Smooth muscle cell (in vitro differentiated cells): ENCODE measurements around the gene MCC. TPM values are rescaled to one million over a fixed set of nuclear protein-coding genes. Genes with fewer than 3 reads are reported as not detected.

Source experiments
- DNase-seq: peaks from one replicate; lab custom pipeline; 2025; ENCODE audit not compliant: unreplicated experiment; lab: John Stamatoyannopoulos, UW
- H2AFZ ChIP-seq: fragments of 200-600 bp; sonication (generic); 2 replicates; pipeline ENCODE4 v1.6.0; 2016; ENCODE audit warnings: antibody characterized with exemption, low read depth, mild to moderate bottlenecking
- H3F3A ChIP-seq: fragments of 200-600 bp; sonication (generic); 2 replicates; pipeline ENCODE4 v1.6.0; 2017; ENCODE audit warnings: antibody characterized with exemption, low read depth
- H3K27ac ChIP-seq: fragments of 200-600 bp; sonication (generic); 2 replicates; pipeline ENCODE4 v1.5.1; 2016; ENCODE audit warnings: low read depth, mild to moderate bottlenecking
- H3K27me3 ChIP-seq: fragments of 200-600 bp; sonication (generic); 2 replicates; pipeline ENCODE4 v1.6.1; 2016; ENCODE audit warnings: low read depth, mild to moderate bottlenecking
- H3K36me3 ChIP-seq: fragments of 200-600 bp; sonication (generic); 2 replicates; pipeline ENCODE4 v1.5.1; 2016; ENCODE audit warnings: low read depth
- H3K4me1 ChIP-seq: fragments of 200-600 bp; sonication (generic); 2 replicates; pipeline ENCODE4 v1.5.1; 2016; ENCODE audit warnings: low read depth
- H3K4me2 ChIP-seq: fragments of 200-600 bp; sonication (generic); 2 replicates; pipeline ENCODE4 v1.6.0; 2016; ENCODE audit warnings: mild to moderate bottlenecking
- H3K4me3 ChIP-seq: fragments of 200-600 bp; sonication (generic); 2 replicates; pipeline ENCODE4 v1.5.1; 2016; ENCODE audit warnings: mild to moderate bottlenecking
- H3K79me2 ChIP-seq: fragments of 200-600 bp; sonication (generic); 2 replicates; pipeline ENCODE4 v1.6.0; 2016; ENCODE audit warnings: low read depth, mild to moderate bottlenecking
- H3K9ac ChIP-seq: fragments of 200-600 bp; sonication (generic); 2 replicates; pipeline ENCODE4 v1.6.0; 2016; ENCODE audit warnings: low read depth
- H3K9me3 ChIP-seq: fragments of 200-600 bp; sonication (generic); replicated peaks from 2 replicates; pipeline ENCODE4 v1.5.1; 2016; ENCODE audit warnings: low read depth
- H4K20me1 ChIP-seq: fragments of 200-600 bp; sonication (generic); 2 replicates; pipeline ENCODE4 v1.6.0; 2016; ENCODE audit warnings: low read depth
- WGBS: methylation state at CpG from one replicate; pipeline ENCODE4 v1.1.7; 2016; ENCODE audit warnings: low lambda C conversion rate; 5-methylcytosine and 5-hydroxymethylcytosine counted together
- polyA plus RNA-seq: library from polyadenylated mRNA; unstranded; fragments of >200 nt; fragmentation: Nextera tagmentation; extraction: Ambion mirVana; gene quantifications from 2 replicates; pipeline ENCODE4 v1.2.1, GENCODE V29; 2016
- total RNA-seq: library from RNA; depleted of rRNA; stranded (reverse); fragments of >200 nt; gene quantifications from 2 replicates; pipeline ENCODE4 v1.2.3, GENCODE V29; 2014
- TF ChIP-seq, protein P1 (sequence below): fragments of 200-600 bp; sonication (generic); IDR thresholded peaks from 2 replicates; pipeline ENCODE4 v1.5.1; 2017; ENCODE audit warnings: borderline replicate concordance, mild to moderate bottlenecking, antibody characterized with exemption; ENCODE audit not compliant: insufficient read depth, poor library complexity, severe bottlenecking

MCC gene
- total and polyA plus RNA-seq, 2 experiments from 2014 or later = 5.8 to 19.2 TPM

DNA sequence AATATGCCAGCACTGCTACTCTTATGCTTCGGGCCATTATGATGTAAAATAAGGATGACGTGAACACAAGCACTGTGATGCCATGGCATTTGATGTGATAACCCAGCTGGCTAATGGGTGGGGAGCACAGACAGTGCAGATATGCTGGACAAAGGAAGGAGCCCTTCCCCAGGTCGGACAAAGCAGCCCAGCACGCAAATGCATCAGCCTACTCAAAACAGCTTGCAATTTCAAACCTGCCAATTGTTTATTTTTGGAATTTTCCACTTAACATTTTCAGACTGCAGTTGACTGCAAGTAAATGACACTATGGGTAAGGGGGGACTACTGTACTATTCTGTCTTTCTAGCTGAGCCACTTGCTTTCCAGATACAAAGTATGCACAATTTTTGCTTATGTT is 330.4 kb downstream of the MCC start:
- Histone ChIP-seq H3K27ac (no peak overlapping the region), H3K9me3 (no peaks in the 10 kb centered on the region), H3K4me2 (no peak overlapping the region), H3F3A (no peaks in the 10 kb centered on the region), H2AFZ (no peak overlapping the region), H4K20me1 (no peaks in the 10 kb centered on the region), H3K4me3 (no peak overlapping the region), H3K36me3 (no peaks in the 10 kb centered on the region), H3K4me1 (peaks cover 5% of the 10 kb centered on the region), H3K9ac (no peak overlapping the region), H3K79me2 (peaks cover 5% of the 10 kb centered on the region), H3K27me3 (no peaks in the 10 kb centered on the region)
- TF ChIP-seq, protein P1, sequence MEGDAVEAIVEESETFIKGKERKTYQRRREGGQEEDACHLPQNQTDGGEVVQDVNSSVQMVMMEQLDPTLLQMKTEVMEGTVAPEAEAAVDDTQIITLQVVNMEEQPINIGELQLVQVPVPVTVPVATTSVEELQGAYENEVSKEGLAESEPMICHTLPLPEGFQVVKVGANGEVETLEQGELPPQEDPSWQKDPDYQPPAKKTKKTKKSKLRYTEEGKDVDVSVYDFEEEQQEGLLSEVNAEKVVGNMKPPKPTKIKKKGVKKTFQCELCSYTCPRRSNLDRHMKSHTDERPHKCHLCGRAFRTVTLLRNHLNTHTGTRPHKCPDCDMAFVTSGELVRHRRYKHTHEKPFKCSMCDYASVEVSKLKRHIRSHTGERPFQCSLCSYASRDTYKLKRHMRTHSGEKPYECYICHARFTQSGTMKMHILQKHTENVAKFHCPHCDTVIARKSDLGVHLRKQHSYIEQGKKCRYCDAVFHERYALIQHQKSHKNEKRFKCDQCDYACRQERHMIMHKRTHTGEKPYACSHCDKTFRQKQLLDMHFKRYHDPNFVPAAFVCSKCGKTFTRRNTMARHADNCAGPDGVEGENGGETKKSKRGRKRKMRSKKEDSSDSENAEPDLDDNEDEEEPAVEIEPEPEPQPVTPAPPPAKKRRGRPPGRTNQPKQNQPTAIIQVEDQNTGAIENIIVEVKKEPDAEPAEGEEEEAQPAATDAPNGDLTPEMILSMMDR = no peak
- no peak for DNase-seq
- 91% methylated on average over 4 of the region's 4 CpGs for WGBS

DNA sequence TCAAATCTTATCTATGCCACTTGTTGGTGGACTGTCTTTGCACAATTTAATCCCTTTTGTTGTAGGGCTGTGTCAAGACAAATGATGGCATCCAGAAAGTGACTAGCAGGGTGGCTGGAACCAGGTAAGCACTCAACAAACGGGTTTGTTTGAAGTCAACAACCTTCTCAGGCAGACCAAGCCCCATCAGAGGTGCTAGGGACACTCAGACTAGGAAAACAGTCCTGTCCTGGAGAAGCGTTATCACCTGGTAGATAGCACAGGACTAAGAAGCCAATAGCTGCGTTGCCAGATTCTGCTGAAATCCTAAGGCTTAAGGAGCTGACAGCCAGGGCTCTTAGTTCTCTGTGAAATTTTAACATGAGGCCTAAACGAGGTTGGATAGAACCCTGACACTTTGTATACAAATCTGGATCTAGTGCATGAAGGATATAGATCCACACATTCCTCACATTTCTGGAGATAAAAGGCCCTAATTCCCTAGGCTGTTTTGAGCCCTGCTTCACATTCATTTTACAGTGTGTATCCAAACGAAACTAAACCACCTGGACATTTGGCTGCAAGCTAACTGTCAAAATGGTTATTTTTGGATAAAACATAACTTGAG is 331.9 kb downstream of the MCC start:
- H3F3A ChIP-seq = no peaks in the 10 kb centered on the region
- no peaks in the 10 kb centered on the region for H3K9me3 ChIP-seq
- no peaks in the 10 kb centered on the region for H3K79me2 ChIP-seq
- WGBS = 27% methylated on average over 5 of the region's 5 CpGs
- no peaks in the 10 kb centered on the region for H3K27me3 ChIP-seq
- H3K4me1 ChIP-seq = peaks cover 5% of the 10 kb centered on the region
- H3K27ac ChIP-seq = no peak overlapping the region
- H3K36me3 ChIP-seq = no peaks in the 10 kb centered on the region
- no peak for DNase-seq
- no peak overlapping the region for H2AFZ ChIP-seq
- H3K4me2 ChIP-seq = no peak overlapping the region
- H3K4me3 ChIP-seq = no peak overlapping the region
- TF ChIP-seq, protein P1 = no peak
- H3K9ac ChIP-seq = no peak overlapping the region
- H4K20me1 ChIP-seq = no peaks in the 10 kb centered on the region

GRCh38 chr5:113153512-113154097 is 334.6 kb downstream of the MCC start:
- TF ChIP-seq, protein P1 = no peak
- DNase-seq = no peak
- no peaks in the 10 kb centered on the region for H3K9me3 ChIP-seq
- H4K20me1 ChIP-seq = no peaks in the 10 kb centered on the region
- no peaks in the 10 kb centered on the region for H3K79me2 ChIP-seq
- peaks cover 7% of the 10 kb centered on the region for H3K4me1 ChIP-seq
- no peak overlapping the region for H3K9ac ChIP-seq
- no peak overlapping the region for H3K4me3 ChIP-seq
- H3K36me3 ChIP-seq = no peaks in the 10 kb centered on the region
- no peak overlapping the region for H3K27ac ChIP-seq
- 74% methylated on average over 1 of the region's 1 CpG for WGBS
- H3F3A ChIP-seq = no peaks in the 10 kb centered on the region
- H2AFZ ChIP-seq = no peak overlapping the region
- no peaks in the 10 kb centered on the region for H3K27me3 ChIP-seq
- no peak overlapping the region for H3K4me2 ChIP-seq

DNA sequence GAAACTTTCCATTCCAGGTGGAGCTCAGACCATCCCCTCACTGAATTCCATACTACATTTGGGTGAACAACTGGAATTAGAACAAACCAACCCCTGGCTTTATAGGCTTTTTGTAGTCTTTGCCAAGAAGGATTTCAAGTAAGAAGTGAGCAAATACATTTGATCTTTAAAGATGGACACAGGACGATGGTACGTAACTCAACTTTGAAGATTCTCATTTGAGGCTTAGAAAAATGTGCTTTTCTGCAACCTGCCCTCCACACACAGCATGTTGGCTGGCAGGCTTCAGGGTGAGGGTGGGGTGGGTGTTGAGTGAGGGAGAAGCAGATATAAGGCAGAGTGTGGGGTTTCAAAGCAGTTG is 335.9 kb downstream of the MCC start:
- DNase-seq = no peak
- Histone ChIP-seq H3K9me3 (no peaks in the 10 kb centered on the region), H3K27ac (no peak overlapping the region), H3K36me3 (no peaks in the 10 kb centered on the region), H4K20me1 (no peaks in the 10 kb centered on the region), H3F3A (no peaks in the 10 kb centered on the region), H2AFZ (no peak overlapping the region), H3K79me2 (no peaks in the 10 kb centered on the region), H3K4me1 (peaks cover 11% of the 10 kb centered on the region), H3K4me2 (no peak overlapping the region), H3K27me3 (no peaks in the 10 kb centered on the region), H3K4me3 (no peak overlapping the region), H3K9ac (no peak overlapping the region)
- TF ChIP-seq, protein P1 = no peak
- WGBS = 88% methylated on average over 2 of the region's 2 CpGs
